GM21423 (cell line): Measurements from ENCODE around the gene SRM.
"Not testable (repeated sequence)": the region's sequence is repeated elsewhere in the genome, so short reads cannot be mapped to it uniquely, and the experiment has no call there.

Source experiments
- ATAC-seq: cut with Tn5 transposase; IDR thresholded peaks from one replicate; pipeline ENCODE4 v1.9.1; 2021; ENCODE audit warnings: mild to moderate bottlenecking, moderate library complexity; ENCODE audit not compliant: unreplicated experiment

Gene SRM

GRCh38 chr1:11023201-11023600 is 36.6 kb downstream of the SRM start:
- no peak for ATAC-seq

GRCh38 chr1:11019971-11020370 is 39.8 kb downstream of the SRM start:
- ATAC-seq = no peak

- not testable (repeated sequence) for ATAC-seq
Observed at GRCh38 chr1:11019358-11019757, 40.5 kb downstream of the SRM start.

GRCh38 chr1:11013160-11013531 is 46.7 kb downstream of the SRM start:
- ATAC-seq = peak; percentile 2

- ATAC-seq = peak; percentile 88
Observed at GRCh38 chr1:11012260-11013159, 47.3 kb downstream of the SRM start, which contains the start of gene TARDBP. TSS of gene TARDBP (plus strand) at chr1:11012654. CDS start at chr1:11013728, 1,074 bp downstream.
